SK-N-MC (cell line): ENCODE measurements around the gene AJUBA.
"Not testable (repeated sequence)": the region's sequence is repeated elsewhere in the genome, so short reads cannot be mapped to it uniquely, and the experiment has no call there.

Experiments
- DNase-seq: peaks from one replicate; pipeline ENCODE4 v3.0.0-alpha.2; 2011; ENCODE audit warnings: low read depth, low spot score
- H3K27ac ChIP-seq: fragments of 200-600 bp; sonication (generic); 2 replicates; pipeline ENCODE4 v1.5.1; 2016; ENCODE audit warnings: mixed run types
- H3K36me3 ChIP-seq: fragments of 200-600 bp; sonication (generic); 2 replicates; pipeline ENCODE4 v1.6.1; 2017; ENCODE audit warnings: antibody characterized with exemption, low read length, mixed read lengths; ENCODE audit not compliant: insufficient read depth
- H3K4me3 ChIP-seq: fragments of 200-600 bp; sonication (generic); 2 replicates; pipeline ENCODE4 v1.5.1; 2016
- H3K9ac ChIP-seq: fragments of 200-600 bp; sonication (generic); 2 replicates; pipeline ENCODE4 v1.8.0; 2017; ENCODE audit warnings: mixed run types, mixed read lengths; ENCODE audit not compliant: insufficient read length
- H3K9me3 ChIP-seq: fragments of 200-600 bp; sonication (generic); 2 replicates; pipeline ENCODE4 v1.6.1; 2017; ENCODE audit warnings: low read depth, mild to moderate bottlenecking, antibody characterized with exemption, low read length, moderate library complexity, mixed read lengths
- EZH2 ChIP-seq: fragments of 200-600 bp; sonication (generic); IDR thresholded peaks from one replicate; pipeline ENCODE4 v1.6.1; 2017; ENCODE audit warnings: antibody characterized with exemption
- FOXP2 ChIP-seq: optimal IDR thresholded peaks from 2 replicates; pipeline ENCODE3; 2011; ENCODE audit warnings: mild to moderate bottlenecking, moderate library complexity; ENCODE audit not compliant: insufficient read depth; ENCODE audit errors: extremely low read length, control extremely low read depth
- POLR2AphosphoS5 ChIP-seq: IDR thresholded peaks from 2 replicates; pipeline ENCODE4 v1.6.1; 2012; ENCODE audit warnings: mild to moderate bottlenecking, low read depth, low read length, borderline replicate concordance

The AJUBA gene

DNA sequence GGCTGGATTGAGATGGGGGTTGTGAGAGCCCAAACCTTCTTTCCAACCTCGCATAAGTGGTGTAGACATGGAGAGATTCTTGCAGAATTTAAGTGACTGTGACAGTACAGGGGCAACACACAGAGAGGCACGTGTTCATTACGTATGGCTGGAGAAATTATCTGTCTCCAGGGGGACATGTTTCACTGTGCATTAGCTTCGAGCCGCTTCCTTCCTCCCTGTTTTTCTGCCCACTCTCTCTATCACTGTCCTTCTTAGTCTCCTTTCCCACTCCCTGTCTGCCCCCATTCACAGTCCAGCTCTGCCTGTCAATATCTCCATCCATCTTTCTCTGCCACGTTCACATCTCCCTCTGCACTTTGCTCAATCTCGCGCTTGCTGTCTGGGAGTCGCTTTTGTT is 39.1 kb upstream of the AJUBA start:
- no peak overlapping the region for H3K4me3 ChIP-seq
- TF ChIP-seq FOXP2 (no peak), POLR2AphosphoS5 (no peak), EZH2 (no peak)
- H3K9ac ChIP-seq = no peak overlapping the region
- no peaks in the 10 kb centered on the region for H3K9me3 ChIP-seq
- DNase-seq = no peak
- H3K27ac ChIP-seq = 0 out of 2 replicates have a peak overlapping the region, but pooled peaks have one; percentile 22
- H3K36me3 ChIP-seq = peaks cover 16% of the 10 kb centered on the region

DNA sequence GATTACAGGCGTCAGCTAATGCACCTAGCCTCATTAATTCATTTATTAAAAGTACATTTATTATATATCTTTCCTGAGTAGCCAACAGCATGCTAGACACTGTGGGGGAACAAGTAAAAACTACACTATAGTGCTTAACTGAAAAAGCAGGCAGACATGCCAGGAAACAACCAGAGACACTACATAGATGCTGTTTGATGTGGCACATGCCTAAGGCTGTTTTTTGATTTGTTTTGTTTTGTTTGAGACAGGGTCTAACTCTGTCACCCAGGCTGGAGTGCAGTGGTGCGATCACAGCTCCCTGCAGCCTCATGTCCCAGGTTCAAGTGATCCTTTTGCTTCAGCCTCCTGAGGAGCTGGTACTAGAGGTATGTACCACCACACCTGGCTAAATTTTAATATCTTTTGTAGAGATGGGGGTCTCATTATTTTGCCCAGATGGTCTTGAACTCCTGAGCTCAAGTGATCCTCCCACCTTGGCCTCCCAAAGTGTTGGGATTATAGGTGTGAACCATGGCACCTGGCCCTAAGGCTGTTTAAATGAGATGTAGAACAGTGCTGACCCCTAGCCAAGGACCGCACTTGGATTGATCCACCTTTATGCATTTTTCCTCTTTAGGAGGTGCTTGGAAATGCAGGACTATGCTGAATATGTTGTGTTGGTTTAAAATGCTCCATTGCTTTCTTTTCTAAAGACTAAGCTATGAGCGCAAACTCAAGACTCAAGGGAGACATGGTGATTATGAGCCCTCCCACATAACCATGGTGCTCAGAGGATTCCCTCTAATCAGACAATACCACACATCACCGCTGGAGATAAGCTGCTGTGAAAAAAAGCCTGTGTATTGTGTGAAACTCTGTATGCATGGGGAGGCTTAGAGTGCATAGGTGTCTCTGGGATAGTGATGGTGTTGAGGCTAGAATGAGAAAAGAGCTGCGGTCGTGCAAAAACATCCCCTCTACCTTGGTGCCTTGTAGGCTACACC is 38.1 kb upstream of the AJUBA start:
- H3K27ac ChIP-seq = no peak overlapping the region
- no peaks in the 10 kb centered on the region for H3K9me3 ChIP-seq
- peaks cover 6% of the 10 kb centered on the region for H3K36me3 ChIP-seq
- no peak for DNase-seq
- TF ChIP-seq FOXP2 (no peak), POLR2AphosphoS5 (no peak), EZH2 (no peak)
- no peak overlapping the region for H3K4me3 ChIP-seq
- no peak overlapping the region for H3K9ac ChIP-seq

DNA sequence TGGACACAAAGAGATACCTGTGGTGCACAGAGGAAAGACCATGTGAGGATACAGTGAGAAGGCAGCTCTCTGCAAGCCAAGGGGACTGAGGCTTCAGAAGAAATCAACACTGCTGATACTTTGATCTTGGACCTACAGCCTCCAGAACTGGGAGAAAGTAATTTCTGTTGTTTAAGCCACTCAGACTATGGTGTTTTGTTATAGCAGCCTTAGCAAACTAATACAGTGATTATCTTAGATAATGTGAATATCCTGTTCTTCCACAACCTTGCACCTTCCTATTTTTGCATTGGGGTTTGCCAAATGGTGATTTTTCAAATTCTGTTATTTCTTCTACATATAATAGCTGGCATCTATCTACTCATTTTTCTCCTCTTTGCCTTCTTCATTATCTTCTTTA is 35.8 kb upstream of the AJUBA start:
- TF ChIP-seq FOXP2 (no peak), POLR2AphosphoS5 (no peak), EZH2 (no peak)
- DNase-seq = no peak
- no peaks in the 10 kb centered on the region for H3K9me3 ChIP-seq
- H3K9ac ChIP-seq = no peak overlapping the region
- no peaks in the 10 kb centered on the region for H3K36me3 ChIP-seq
- H3K4me3 ChIP-seq = no peak overlapping the region
- no peak overlapping the region for H3K27ac ChIP-seq

DNA sequence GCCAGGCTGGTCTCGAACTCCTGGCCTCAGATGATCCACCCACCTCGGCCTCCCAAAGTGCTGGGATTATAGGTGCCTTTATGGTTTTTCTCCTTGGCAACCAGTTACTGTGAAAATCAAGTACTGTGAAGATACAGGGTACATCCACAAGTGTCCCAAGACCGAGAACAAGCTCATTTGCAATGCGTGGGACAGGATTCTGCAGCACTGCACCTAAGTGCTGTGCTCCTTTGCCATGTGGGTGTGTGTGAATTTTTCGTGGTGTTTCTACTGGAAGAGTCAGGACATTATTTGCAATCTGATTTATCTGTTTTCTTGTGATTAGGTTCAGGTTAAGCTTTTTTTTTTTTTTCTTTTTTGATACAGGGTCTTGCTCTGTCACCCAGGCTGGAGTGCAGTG is 34.7 kb upstream of the AJUBA start:
- Histone ChIP-seq H3K4me3 (no peak overlapping the region), H3K9ac (no peak overlapping the region), H3K36me3 (no peaks in the 10 kb centered on the region), H3K9me3 (no peaks in the 10 kb centered on the region), H3K27ac (no peak overlapping the region)
- TF ChIP-seq FOXP2 (no peak), EZH2 (no peak), POLR2AphosphoS5 (no peak)
- no peak for DNase-seq

DNA sequence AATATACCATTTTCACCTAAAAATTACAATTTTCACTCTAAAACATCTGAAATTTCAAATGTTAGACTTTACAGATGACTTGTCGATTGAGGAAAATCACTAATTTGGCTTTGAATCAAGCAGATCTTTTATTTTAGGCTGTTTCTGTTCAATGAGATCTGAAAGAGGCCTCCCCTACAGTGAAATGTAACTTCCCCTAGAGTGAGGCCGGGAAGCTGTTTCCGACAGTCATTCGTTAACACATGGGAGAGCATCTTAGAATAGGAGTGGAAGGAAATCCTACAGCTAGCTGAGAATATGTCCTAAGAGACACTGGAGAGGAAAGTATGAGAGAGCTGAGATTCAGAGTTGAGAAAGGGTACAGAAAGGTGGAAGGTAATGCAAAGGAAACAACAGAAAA is 33.3 kb upstream of the AJUBA start:
- Histone ChIP-seq H3K27ac (no peak overlapping the region), H3K9me3 (no peaks in the 10 kb centered on the region), H3K4me3 (no peak overlapping the region), H3K9ac (no peak overlapping the region), H3K36me3 (no peaks in the 10 kb centered on the region)
- no peak for TF ChIP-seq EZH2
- TF ChIP-seq FOXP2 = no peak
- TF ChIP-seq POLR2AphosphoS5 = no peak
- no peak for DNase-seq

DNA sequence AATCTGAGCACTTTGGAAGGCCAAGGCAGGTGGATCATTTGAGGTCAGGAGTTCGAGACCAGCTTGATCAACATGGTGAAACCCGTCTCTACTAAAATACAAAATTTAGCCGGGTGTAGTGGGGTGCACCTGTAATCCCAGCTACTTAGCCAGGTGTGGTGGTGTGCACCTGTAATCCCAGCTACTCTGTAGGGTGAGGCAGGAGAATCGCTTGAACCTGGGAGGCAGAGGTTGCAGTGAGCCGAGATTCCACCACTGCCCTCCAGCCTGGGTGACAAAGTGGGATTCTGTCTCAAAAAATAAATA is 31.4 kb upstream of the AJUBA start:
- not testable (repeated sequence) for DNase-seq, H3K4me3 ChIP-seq, H3K9ac ChIP-seq

DNA sequence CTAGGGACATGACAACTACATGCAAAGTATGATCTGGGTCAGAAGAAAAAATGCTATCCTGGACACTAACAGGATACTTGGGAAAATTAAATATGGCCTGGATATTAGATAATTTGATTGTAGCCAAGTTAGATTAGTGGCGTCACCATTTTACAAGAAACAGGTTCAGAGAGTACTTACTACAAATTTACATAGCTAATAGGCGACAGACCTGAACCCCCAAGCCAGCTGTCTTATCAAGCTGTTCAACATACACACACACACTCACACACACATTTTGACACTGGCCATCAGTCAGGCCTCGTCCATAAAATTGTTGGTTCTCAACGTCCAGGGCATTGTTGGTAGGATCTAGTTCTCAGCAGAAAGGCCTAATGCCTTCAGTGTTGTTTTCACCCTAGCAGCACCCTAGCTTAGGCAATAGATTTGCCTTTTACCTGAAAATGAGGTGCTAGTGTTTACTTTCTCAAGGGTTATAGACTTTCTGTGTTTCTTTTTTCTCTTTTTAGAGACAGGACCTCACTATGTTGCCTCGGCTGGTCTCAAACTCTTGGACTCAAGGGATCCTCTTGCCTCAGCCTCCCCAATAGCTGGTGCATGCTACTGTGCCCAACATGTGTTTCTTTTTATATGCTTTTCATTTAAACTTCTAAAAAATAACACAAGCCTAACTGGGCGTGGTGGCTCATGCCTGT is 30.9 kb upstream of the AJUBA start:
- no peak for TF ChIP-seq FOXP2
- no peak for TF ChIP-seq EZH2
- no peak for TF ChIP-seq POLR2AphosphoS5
- Histone ChIP-seq H3K36me3 (no peaks in the 10 kb centered on the region), H3K4me3 (no peak overlapping the region), H3K27ac (peak overlapping the region; percentile 35; the same call in 1 of the 2 replicates), H3K9ac (no peak overlapping the region), H3K9me3 (no peaks in the 10 kb centered on the region)
- DNase-seq = no peak

More for the DNA sequence above, 31.4 kb upstream of the AJUBA start:
- not testable (repeated sequence) for H3K27ac ChIP-seq, H3K9me3 ChIP-seq, H3K36me3 ChIP-seq

DNA sequence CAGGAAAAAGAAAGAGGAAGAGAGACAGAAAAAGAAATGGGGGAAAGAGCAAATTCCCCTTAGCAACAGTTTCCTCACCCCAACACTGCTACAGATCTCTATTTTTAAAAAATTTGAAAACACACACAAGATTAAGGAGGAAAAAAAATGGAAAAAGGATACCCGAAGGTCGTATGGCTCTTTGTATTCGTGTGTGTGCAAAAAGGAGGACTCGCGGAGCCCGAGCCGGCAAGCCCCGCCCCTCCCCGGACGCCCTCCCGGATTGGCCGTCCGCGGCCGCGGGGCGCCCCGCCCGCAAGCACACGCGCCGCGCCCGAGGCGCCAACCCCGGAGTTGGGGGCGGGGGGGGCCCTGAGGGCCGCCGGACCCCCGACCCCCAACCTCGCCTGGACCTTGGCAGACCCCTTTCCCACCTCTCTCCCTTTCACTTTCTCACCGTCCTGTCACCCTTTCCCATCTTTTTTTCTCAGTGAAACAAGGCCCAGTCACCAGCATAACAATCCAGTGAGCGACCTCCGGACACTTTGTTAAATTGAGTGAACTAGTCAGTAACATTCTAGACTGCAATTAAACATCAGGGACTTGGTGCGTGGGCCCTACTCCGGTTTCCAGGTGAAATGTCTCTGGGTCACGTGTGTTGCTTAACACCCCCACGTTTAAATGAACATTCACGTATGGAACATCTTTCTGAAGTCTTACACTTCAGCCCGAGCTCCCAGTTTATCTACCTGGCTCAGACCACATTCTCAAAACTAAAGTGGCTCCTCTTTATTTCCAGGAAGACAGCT is 27.8 kb upstream of the AJUBA start, which contains the start of gene C14orf93:
C14orf93 (minus strand) TSS at position 205 of the 788 bp plus-strand sequence. CDS start 11,120 bp downstream, outside the sequence.
- TF ChIP-seq EZH2 (no peak), POLR2AphosphoS5 (peak; percentile 75)
- peak within 1 kb of the TSS; percentile 90 for H3K9ac ChIP-seq
- no peak for DNase-seq
- peak within 1 kb of the TSS; percentile 95 for H3K27ac ChIP-seq
- H3K4me3 ChIP-seq = peak within 1 kb of the TSS; percentile 82
- H3K36me3 ChIP-seq = no peaks in the 10 kb centered on the region
- H3K9me3 ChIP-seq = no peaks in the 10 kb centered on the region

DNA sequence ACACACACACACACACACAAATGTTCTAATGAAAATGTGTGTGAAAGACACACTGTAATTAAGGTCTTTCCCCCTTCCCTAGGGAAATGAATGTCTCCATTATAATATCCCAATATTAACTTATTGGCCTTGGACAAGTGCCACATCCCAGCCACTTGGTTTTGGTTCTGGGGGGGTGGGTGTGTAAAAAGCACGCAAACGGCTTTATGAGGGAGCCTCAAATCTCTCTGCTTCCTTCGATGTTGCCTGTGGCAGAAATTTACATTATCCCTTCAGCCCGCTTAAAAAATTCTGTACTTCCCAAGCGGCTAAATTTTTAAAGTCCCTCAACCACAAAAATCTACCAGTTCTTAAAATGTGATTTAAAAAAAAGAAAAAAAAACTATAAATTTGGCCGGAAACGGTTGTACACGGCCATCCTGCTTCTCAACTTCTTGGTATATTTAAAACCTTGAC is 27.2 kb upstream of the AJUBA start:
- Histone ChIP-seq H3K4me3 (peak overlapping the region; percentile 82), H3K36me3 (no peaks in the 10 kb centered on the region), H3K27ac (peak overlapping the region; percentile 95), H3K9me3 (no peaks in the 10 kb centered on the region), H3K9ac (peak overlapping the region; percentile 90)
- no peak for DNase-seq
- TF ChIP-seq POLR2AphosphoS5 = no peak; the same call in 1 of the 2 replicates
- TF ChIP-seq EZH2 = no peak
- no peak for TF ChIP-seq FOXP2
